C4-2B (cell line): Measurements from ENCODE around the gene LRRC10.

Experiments used
- H3K27ac ChIP-seq: fragments of 450-650 bp; 2 replicates; pipeline ENCODE4 v1.5.1; 2017
- CTCF ChIP-seq: fragments of 450-650 bp; conservative IDR thresholded peaks from 2 replicates; pipeline ENCODE4 v1.5.1; 2017; ENCODE audit warnings: mild to moderate bottlenecking
- ZFX ChIP-seq: fragments of 450-650 bp; IDR thresholded peaks from 2 replicates; pipeline ENCODE4 v1.6.1; 2017

The LRRC10 gene

GRCh38 chr12:69583203-69583602 lies 27.5 kb downstream of the LRRC10 start:
- no peak for TF ChIP-seq CTCF
- no peak for TF ChIP-seq ZFX
- no peak overlapping the region for H3K27ac ChIP-seq

GRCh38 chr12:69580074-69580473 lies 30.6 kb downstream of the LRRC10 start:
- H3K27ac ChIP-seq: no peak overlapping the region
- TF ChIP-seq ZFX (no peak), CTCF (no peak)

- TF ChIP-seq ZFX (no peak), CTCF (no peak)
These were observed 31.7 kb downstream of the LRRC10 start for GRCh38 chr12:69579029-69579428.

GRCh38 chr12:69578283-69578682 lies 32.4 kb downstream of the LRRC10 start:
- TF ChIP-seq CTCF (no peak), ZFX (no peak)
- H3K27ac ChIP-seq: no peak overlapping the region

More at GRCh38 chr12:69579029-69579428, 31.7 kb downstream of the LRRC10 start:
- H3K27ac ChIP-seq: no peak overlapping the region

- H3K27ac ChIP-seq: no peak overlapping the region
- TF ChIP-seq ZFX (no peak), CTCF (no peak)
These were observed 35.4 kb downstream of the LRRC10 start for GRCh38 chr12:69575346-69575745.

GRCh38 chr12:69570545-69571399 lies 39.9 kb downstream of the LRRC10 start:
- TF ChIP-seq CTCF: peak; percentile 93
- no peak for TF ChIP-seq ZFX
- H3K27ac ChIP-seq: no peak overlapping the region

- no peak overlapping the region for H3K27ac ChIP-seq
- TF ChIP-seq ZFX (no peak), CTCF (no peak)
These were observed 40.6 kb downstream of the LRRC10 start for GRCh38 chr12:69570000-69570516.
